DOHH2 (cell line): ENCODE results near the gene EPS15.
"Not testable (repeated sequence)": the region's sequence is repeated elsewhere in the genome, so short reads cannot be mapped to it uniquely, and the experiment has no call there.

Experiments
- H3F3A ChIP-seq: fragments of 200-600 bp; sonication (generic), shearing (Covaris generic); 2 replicates; pipeline ENCODE4 v1.6.0; 2016; ENCODE audit warnings: antibody characterized with exemption, mild to moderate bottlenecking; ENCODE audit not compliant: control insufficient read depth, insufficient read depth
- H3K27ac ChIP-seq: fragments of 200-600 bp; sonication (generic); 2 replicates; pipeline ENCODE4 v1.5.1; 2014; ENCODE audit warnings: low read depth, mild to moderate bottlenecking, low read length, moderate library complexity
- H3K27me3 ChIP-seq: fragments of 200-600 bp; sonication (generic); 2 replicates; pipeline ENCODE4 v1.6.1; 2014; ENCODE audit warnings: mild to moderate bottlenecking, low read length, mixed read lengths; ENCODE audit not compliant: control insufficient read depth
- H3K36me3 ChIP-seq: fragments of 200-600 bp; sonication (generic); 2 replicates; pipeline ENCODE4 v1.6.1; 2014; ENCODE audit warnings: mild to moderate bottlenecking, low read length, moderate library complexity, mixed read lengths; ENCODE audit not compliant: control insufficient read depth
- H3K4me1 ChIP-seq: fragments of 200-600 bp; sonication (generic); 2 replicates; pipeline ENCODE4 v1.6.1; 2014; ENCODE audit warnings: mild to moderate bottlenecking, low read length, mixed read lengths; ENCODE audit not compliant: control insufficient read depth
- H3K4me2 ChIP-seq: fragments of 200-600 bp; sonication (generic); 2 replicates; pipeline ENCODE4 v1.6.0; 2014; ENCODE audit warnings: mild to moderate bottlenecking, low read length, moderate library complexity
- H3K4me3 ChIP-seq: fragments of 200-600 bp; sonication (generic); 2 replicates; pipeline ENCODE4 v1.5.1; 2014; ENCODE audit warnings: mild to moderate bottlenecking, low read length, mixed read lengths
- H3K79me2 ChIP-seq: fragments of 200-600 bp; sonication (generic); 2 replicates; pipeline ENCODE4 v1.6.1; 2014; ENCODE audit warnings: mild to moderate bottlenecking, low read length, mixed read lengths; ENCODE audit not compliant: control insufficient read depth
- H3K9me2 ChIP-seq: fragments of 200-600 bp; sonication (generic); replicated peaks from 2 replicates; pipeline ENCODE4 v1.6.1; 2014; ENCODE audit warnings: mild to moderate bottlenecking, low read length, mixed read lengths; ENCODE audit not compliant: control insufficient read depth
- H3K9me3 ChIP-seq: fragments of 200-600 bp; sonication (generic); 2 replicates; pipeline ENCODE4 v1.6.1; 2014; ENCODE audit warnings: antibody characterized with exemption, low read length, mixed read lengths; ENCODE audit not compliant: control insufficient read depth, insufficient read depth
- H4K20me1 ChIP-seq: fragments of 200-600 bp; sonication (generic); 2 replicates; pipeline ENCODE4 v1.6.0; 2014; ENCODE audit warnings: low read depth, mild to moderate bottlenecking, antibody characterized with exemption, low read length, moderate library complexity; ENCODE audit not compliant: control insufficient read depth, insufficient read depth
- EZH2phosphoT487 ChIP-seq: fragments of 200-600 bp; sonication (generic); IDR thresholded peaks from 2 replicates; pipeline ENCODE4 v1.6.1; 2017; ENCODE audit warnings: borderline replicate concordance, mild to moderate bottlenecking, antibody characterized with exemption, low read length, moderate library complexity, mixed read lengths
- TF ChIP-seq, protein P1 (sequence below): fragments of 200-600 bp; sonication (generic); IDR thresholded peaks from one replicate; pipeline ENCODE4 v1.5.1; 2014; ENCODE audit warnings: antibody characterized with exemption, mild to moderate bottlenecking, low read depth, low read length; ENCODE audit not compliant: poor library complexity, severe bottlenecking

Gene EPS15

DNA sequence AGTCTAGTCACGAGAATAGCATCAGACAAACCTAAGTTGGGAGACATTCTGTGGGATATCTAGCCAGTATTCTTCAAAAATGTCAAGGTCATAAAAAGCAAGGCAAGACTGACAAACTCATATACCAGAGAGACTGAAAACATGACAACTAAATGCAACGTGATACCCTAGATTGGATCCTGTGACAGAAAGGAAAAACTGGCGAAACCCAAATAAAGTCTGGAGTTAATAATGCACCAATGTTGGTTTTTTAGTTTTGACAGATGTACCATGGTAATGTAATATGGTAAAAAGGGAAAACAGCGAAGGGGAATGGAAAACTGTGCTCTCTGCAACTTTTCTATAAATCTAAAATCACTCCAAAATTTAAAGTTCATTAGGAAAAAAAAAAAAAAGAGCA is 64.5 kb downstream of the EPS15 start:
- Histone ChIP-seq H3K27me3 (no peaks in the 10 kb centered on the region), H3K79me2 (peaks cover 3% of the 10 kb centered on the region; the same call in 1 of the 2 replicates), H3F3A (no peaks in the 10 kb centered on the region; the same call in 1 of the 2 replicates), H4K20me1 (no peaks in the 10 kb centered on the region), H3K4me1 (0 out of 2 replicates have a peak, but pooled peaks cover 6% of the 10 kb centered on the region), H3K4me3 (no peak overlapping the region), H3K9me3 (no peaks in the 10 kb centered on the region), H3K27ac (no peak overlapping the region), H3K4me2 (no peak overlapping the region), H3K9me2 (no peaks in the 10 kb centered on the region), H3K36me3 (peaks cover 46% of the 10 kb centered on the region)
- TF ChIP-seq, protein P1, sequence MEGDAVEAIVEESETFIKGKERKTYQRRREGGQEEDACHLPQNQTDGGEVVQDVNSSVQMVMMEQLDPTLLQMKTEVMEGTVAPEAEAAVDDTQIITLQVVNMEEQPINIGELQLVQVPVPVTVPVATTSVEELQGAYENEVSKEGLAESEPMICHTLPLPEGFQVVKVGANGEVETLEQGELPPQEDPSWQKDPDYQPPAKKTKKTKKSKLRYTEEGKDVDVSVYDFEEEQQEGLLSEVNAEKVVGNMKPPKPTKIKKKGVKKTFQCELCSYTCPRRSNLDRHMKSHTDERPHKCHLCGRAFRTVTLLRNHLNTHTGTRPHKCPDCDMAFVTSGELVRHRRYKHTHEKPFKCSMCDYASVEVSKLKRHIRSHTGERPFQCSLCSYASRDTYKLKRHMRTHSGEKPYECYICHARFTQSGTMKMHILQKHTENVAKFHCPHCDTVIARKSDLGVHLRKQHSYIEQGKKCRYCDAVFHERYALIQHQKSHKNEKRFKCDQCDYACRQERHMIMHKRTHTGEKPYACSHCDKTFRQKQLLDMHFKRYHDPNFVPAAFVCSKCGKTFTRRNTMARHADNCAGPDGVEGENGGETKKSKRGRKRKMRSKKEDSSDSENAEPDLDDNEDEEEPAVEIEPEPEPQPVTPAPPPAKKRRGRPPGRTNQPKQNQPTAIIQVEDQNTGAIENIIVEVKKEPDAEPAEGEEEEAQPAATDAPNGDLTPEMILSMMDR = no peak
- no peak for TF ChIP-seq EZH2phosphoT487

DNA sequence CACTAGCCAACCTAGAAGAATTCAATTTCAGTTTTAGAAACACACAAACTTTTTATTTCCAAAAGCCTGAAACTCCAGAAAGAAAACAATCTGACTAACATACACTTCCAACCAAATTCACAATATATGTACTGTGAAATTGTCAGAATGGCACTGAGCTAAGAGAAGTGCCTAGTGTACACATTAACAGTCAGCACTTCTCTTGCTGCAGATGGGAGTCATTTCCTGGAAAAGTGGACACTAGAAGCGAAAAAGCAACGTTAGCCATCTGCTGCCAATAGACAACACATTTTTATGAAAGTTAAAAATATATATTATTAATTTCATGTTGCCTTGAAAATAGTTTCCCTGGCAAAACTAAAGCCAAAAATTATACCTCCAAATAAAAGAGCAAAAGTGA is 66.1 kb downstream of the EPS15 start:
- Histone ChIP-seq H3K27ac (no peak overlapping the region), H3K27me3 (no peaks in the 10 kb centered on the region), H3K79me2 (peaks cover 3% of the 10 kb centered on the region; the same call in 1 of the 2 replicates), H3K9me3 (no peaks in the 10 kb centered on the region), H4K20me1 (no peaks in the 10 kb centered on the region), H3F3A (no peaks in the 10 kb centered on the region; the same call in 1 of the 2 replicates), H3K4me3 (no peak overlapping the region), H3K4me1 (peaks cover 17% of the 10 kb centered on the region), H3K9me2 (no peaks in the 10 kb centered on the region), H3K4me2 (no peak overlapping the region), H3K36me3 (peaks cover 43% of the 10 kb centered on the region)
- TF ChIP-seq EZH2phosphoT487 = no peak
- TF ChIP-seq, protein P1 = no peak

DNA sequence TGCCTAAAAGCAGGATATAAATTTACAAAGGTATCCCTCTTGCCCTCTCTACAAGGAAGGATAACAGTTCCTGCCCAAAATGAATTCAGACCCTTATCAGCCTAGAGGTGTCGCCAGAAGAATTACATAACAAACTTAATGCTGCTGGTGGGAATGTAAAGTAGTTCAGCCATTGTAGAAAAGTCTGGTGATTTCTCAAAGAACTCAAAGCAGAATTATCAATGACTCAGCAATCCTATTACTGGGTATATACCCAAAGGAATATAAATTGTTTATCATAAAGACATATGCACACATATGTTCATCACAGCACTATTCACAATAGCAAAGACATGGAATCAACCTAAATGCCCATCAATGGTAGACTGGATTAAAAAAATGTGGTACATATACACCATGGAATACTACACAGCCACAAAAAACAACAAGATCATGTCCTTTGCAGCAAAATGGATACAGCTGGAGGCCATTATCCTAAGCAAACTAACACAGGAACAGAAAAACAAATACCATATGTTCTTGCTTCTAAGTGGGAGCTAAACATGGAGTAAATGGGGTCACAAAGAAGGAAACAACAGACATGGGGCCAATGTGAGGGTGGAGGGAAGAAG is 70.1 kb downstream of the EPS15 start:
- H3K27ac ChIP-seq, H3K9me3 ChIP-seq, H3K9me2 ChIP-seq, H3K4me3 ChIP-seq, H3F3A ChIP-seq, H3K4me2 ChIP-seq, H4K20me1 ChIP-seq, H3K79me2 ChIP-seq, H3K27me3 ChIP-seq: not testable (repeated sequence)
- peaks cover 53% of the 10 kb centered on the region for H3K36me3 ChIP-seq
- peaks cover 33% of the 10 kb centered on the region for H3K4me1 ChIP-seq

DNA sequence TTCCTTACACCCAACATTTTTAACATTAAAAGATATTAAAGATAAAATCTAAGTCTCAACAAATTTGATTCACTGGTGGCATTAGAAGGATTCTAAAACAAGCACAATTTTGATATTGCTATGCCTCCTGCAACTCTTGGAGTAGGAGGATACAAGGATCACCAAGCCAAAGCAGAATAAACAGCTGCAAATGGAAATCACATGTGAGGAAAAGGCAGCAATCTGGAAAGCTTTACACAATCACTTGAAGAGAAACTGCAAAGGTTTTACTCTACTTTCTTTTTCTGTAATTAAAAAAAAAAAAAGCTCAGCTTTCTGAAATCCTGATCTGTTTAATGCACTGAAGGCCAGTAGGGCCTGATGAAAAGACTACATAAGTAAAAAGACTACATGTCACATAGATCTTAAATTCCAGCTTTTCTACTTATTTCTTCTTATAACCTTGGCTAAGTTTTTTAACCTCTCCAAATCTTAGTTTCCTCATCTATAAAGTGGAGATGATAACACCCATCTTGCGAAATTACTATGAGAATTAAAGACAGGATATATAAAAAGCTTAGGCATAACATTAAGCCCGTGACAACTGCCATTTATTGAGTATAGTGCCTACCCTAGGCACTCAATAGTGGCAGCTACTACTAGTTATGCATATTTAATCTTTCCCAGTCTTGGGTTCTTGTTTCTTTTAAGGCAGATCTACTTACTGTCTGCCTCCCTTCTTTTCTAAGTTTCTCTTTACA is 73.5 kb downstream of the EPS15 start:
- Histone ChIP-seq H3K4me1 (peaks cover 35% of the 10 kb centered on the region), H3K4me3 (no peak overlapping the region), H4K20me1 (no peaks in the 10 kb centered on the region), H3K9me2 (no peaks in the 10 kb centered on the region), H3K27me3 (no peaks in the 10 kb centered on the region), H3K4me2 (no peak overlapping the region), H3K79me2 (no peaks in the 10 kb centered on the region), H3K9me3 (no peaks in the 10 kb centered on the region), H3F3A (0 out of 2 replicates have a peak, but pooled peaks cover 1% of the 10 kb centered on the region), H3K27ac (no peak overlapping the region), H3K36me3 (peaks cover 78% of the 10 kb centered on the region)
- no peak for TF ChIP-seq EZH2phosphoT487
- TF ChIP-seq, protein P1 = no peak
